Duodenal mucosa (tissue), 2 donors: Measurements from ENCODE around the gene GBP5.
"Not testable (repeated sequence)": the region's sequence is repeated elsewhere in the genome, so short reads cannot be mapped to it uniquely, and the experiment has no call there.

ENCODE experiments used
- H3K27ac ChIP-seq: one replicate; pipeline ENCODE4 v1.7.0; 2013; ENCODE audit warnings: low read depth, low read length
- H3K27me3 ChIP-seq, 2 donors: one replicate each; pipeline ENCODE4 v1.7.0; 2013; ENCODE audit warnings: low read length in 2 of 2, control low read depth in 1 of 2; ENCODE audit not compliant: insufficient read depth in 2 of 2, control insufficient read depth in 1 of 2
- H3K36me3 ChIP-seq, 2 donors: one replicate each; pipeline ENCODE4 v1.7.0; 2013; ENCODE audit warnings: low read length in 2 of 2, control low read depth in 1 of 2; ENCODE audit not compliant: insufficient read depth in 2 of 2, control insufficient read depth in 1 of 2
- H3K4me1 ChIP-seq, 2 donors: one replicate each; pipeline ENCODE4 v1.7.0; 2013; ENCODE audit warnings: low read length in 2 of 2, control low read depth in 1 of 2; ENCODE audit not compliant: insufficient read depth in 2 of 2, control insufficient read depth in 1 of 2
- H3K4me3 ChIP-seq, 2 donors: one replicate each; pipeline ENCODE4 v1.7.0; 2013; ENCODE audit warnings: low read length in 2 of 2, low read depth in 1 of 2
- H3K9ac ChIP-seq, 2 donors: one replicate each; pipeline ENCODE4 v1.7.0; 2013; ENCODE audit warnings: low read length in 2 of 2, low read depth in 1 of 2
- H3K9me3 ChIP-seq, 2 donors: one replicate each; pipeline ENCODE4 v1.7.0; 2013; ENCODE audit warnings: low read length in 2 of 2, control low read depth in 1 of 2; ENCODE audit not compliant: control insufficient read depth in 1 of 2

GBP5 gene

DNA sequence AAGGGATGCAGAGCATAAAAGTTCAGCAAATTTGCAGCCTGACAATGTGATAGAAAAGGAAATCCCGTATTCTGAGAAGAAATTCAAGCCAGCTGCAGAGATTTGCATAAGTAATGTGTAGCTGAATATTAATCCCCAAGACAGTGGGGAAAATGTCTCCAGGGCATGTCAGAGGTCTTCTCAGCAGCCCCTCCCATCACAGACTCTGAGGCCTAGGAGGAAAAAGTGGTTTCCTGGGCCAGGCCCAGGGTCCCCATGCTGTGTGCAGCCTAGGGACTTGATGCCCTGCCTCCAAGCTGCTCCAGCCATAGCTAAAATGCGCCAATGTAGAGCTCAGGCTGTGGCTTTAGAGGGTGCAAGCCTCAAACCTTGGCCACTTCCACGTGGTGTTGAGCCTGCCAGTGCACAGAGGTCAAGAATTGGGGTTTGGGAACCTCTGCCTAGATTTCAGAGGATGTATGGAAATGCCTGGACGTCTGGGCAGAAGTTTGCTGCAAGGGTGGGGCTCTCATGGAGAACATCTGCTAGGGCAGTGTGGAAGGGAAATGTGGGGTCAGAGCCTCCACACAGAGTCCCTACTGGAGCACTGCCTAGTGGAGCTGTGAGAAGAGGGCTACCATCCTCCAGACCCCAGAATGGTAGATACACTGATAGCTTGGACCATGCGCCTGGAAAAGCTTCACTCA is 11.6 kb upstream of the GBP5 start:
- H3K4me3 ChIP-seq, H3K9ac ChIP-seq, H3K36me3 ChIP-seq, H3K27ac ChIP-seq, H3K9me3 ChIP-seq, H3K27me3 ChIP-seq: not testable (repeated sequence)
- H3K4me1 ChIP-seq: peaks cover 11 to 29% of the 10 kb centered on the region in 2 donors

DNA sequence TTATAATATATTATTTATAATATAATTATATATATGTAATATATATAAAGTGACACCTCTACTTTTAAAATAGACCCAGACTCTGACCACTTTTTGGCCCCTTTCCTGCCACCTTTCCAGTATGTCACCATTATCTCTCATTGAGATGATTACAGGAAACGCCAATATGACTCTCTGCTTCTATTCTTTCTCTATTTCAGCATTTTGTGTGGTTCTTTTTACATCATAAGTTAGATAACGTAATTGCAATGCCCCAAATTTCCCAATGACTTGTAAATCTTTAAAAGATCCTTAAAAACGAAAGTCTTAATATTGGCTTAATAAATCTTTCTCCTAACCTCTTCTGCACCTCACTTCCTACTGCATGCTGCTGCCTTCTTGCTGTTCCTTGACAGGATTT is 8.1 kb upstream of the GBP5 start:
- H3K27ac ChIP-seq: no peak overlapping the region

DNA sequence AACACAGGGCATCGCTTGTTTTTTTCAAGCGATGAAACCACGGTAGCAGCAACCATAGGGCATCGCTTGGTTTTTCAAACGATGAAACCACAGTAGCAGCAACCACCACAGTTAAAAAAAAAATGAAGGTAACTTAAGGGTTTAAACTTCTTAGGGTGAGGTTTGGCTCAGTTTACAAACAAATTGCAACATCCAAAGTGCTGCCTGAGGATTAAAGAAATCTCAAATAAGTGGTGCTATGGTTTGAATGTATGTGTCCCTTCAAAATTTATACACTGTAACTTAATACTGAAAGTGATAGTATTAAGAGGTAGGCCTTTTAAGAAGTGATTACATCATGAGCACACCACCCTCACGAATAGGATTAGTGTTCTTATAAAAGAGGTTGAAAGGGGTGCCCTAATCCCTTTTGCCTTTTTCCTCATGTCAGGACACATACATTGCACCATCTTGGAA is 6.4 kb upstream of the GBP5 start:
- no peaks in the 10 kb centered on the region for H3K9me3 ChIP-seq
- H3K4me1 ChIP-seq: no peaks in the 10 kb centered on the region
- no peak overlapping the region for H3K27ac ChIP-seq
- no peaks in the 10 kb centered on the region for H3K36me3 ChIP-seq
- H3K4me3 ChIP-seq: no peak overlapping the region
- no peaks in the 10 kb centered on the region for H3K27me3 ChIP-seq
- H3K9ac ChIP-seq: no peak overlapping the region

More for the DNA sequence above, 8.1 kb upstream of the GBP5 start:
- H3K4me1 ChIP-seq: peaks cover 0 to 6% of the 10 kb centered on the region in 2 donors
- H3K9me3 ChIP-seq: no peaks in the 10 kb centered on the region
- H3K9ac ChIP-seq: no peak overlapping the region
- H3K4me3 ChIP-seq: no peak overlapping the region
- no peaks in the 10 kb centered on the region for H3K36me3 ChIP-seq
- H3K27me3 ChIP-seq: no peaks in the 10 kb centered on the region

DNA sequence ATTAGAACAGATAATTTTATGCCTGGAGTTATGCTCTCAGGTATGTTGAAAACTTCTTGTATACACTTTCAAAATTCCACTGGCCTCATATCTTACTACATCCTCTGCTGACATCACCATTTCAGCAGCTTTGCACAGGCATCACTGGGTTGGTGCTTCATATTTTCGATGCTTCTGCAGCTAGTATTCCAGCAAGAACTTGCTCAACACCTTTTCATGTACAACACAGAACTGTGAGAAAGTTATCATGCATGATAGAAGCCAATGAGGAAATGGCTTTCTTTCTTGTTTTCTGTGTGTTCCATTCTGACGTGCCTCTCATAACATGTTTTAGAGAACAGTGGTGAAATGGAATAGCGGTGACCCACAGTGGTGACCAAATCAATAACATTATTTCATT is 5.1 kb upstream of the GBP5 start:
- H3K36me3 ChIP-seq: no peaks in the 10 kb centered on the region
- no peaks in the 10 kb centered on the region for H3K27me3 ChIP-seq
- no peak overlapping the region for H3K27ac ChIP-seq
- H3K9me3 ChIP-seq: no peaks in the 10 kb centered on the region
- H3K9ac ChIP-seq: no peak overlapping the region
- H3K4me3 ChIP-seq: no peak overlapping the region
- H3K4me1 ChIP-seq: no peaks in the 10 kb centered on the region

DNA sequence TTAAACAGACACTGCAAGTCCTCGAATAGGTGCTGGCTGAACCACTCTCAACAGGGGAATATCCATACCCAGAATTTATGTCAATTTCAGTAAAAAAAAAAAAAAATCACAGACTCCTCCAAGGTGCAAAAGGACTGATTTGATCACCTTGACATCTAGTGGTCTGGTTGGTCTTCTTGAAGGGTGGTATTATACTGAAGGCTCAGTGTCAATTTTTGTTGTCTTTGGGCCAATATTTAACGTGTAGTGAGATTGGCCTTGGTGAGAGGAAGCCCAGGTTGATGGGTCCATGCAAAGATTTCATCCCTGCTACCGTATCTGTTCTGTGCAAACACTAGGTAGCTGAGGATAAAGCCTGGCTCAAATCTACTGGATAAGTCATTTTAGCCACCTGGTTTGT is 4.0 kb upstream of the GBP5 start:
- no peaks in the 10 kb centered on the region for H3K36me3 ChIP-seq
- H3K9me3 ChIP-seq: no peaks in the 10 kb centered on the region
- H3K4me1 ChIP-seq: no peaks in the 10 kb centered on the region
- H3K9ac ChIP-seq: no peak overlapping the region
- H3K27me3 ChIP-seq: no peaks in the 10 kb centered on the region
- no peak overlapping the region for H3K27ac ChIP-seq
- no peak overlapping the region for H3K4me3 ChIP-seq

DNA sequence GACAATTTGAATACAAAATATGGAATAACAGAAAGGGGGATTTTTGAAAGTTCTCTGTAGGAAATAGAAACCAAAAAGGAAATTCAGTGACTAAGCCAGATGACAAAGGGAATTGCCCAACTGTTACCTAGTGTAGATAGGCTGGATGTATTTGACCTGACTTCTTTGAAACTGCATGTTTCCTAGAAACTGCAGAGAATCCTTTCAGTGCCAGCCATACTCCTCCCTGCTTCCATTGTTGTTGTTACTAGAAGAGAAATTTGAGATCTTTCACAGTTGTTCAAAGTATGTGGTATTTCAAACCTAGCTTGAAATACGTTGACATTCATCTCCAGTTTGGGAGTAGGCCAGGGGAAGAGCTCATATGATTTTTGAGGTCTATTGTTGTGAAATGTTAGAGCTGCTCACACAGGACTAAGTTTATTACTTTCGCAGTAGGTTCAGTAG is 1.8 kb upstream of the GBP5 start:
- no peaks in the 10 kb centered on the region for H3K36me3 ChIP-seq
- H3K4me1 ChIP-seq: no peaks in the 10 kb centered on the region
- no peak overlapping the region for H3K4me3 ChIP-seq
- peak overlapping the region; percentile 11 for H3K27ac ChIP-seq
- H3K9me3 ChIP-seq: no peaks in the 10 kb centered on the region
- no peaks in the 10 kb centered on the region for H3K27me3 ChIP-seq
- no peak overlapping the region for H3K9ac ChIP-seq

DNA sequence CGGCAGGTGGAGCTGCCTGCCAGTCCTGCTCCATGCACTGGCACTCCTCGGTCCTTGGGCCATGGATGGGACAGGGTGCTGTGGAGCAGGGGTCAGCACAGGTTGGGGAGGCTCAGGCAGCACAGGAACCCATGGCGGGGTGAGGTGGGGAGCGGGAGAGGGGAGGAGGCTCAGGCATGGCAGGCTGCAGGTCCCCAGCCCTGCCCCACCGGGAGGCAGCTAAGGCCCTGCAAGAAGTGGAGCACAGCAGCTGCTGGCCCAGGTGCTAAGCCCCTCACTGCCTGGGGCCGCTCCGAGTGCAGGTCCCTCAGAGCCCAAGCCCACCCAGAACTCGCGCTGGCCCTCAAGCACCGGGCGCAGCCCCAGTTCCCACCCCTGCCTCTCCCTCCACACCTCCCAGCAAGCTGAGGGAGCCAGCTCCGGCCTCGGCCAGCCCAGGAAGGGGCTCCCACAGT is 691 bp upstream of the GBP5 start:
- Histone ChIP-seq H3K4me1 (peaks cover 0 to 3% of the 10 kb centered on the region in 2 donors), H3K9ac (no peak overlapping the region), H3K27me3 (no peaks in the 10 kb centered on the region), H3K27ac (no peak overlapping the region), H3K4me3 (no peak overlapping the region), H3K9me3 (no peaks in the 10 kb centered on the region), H3K36me3 (no peaks in the 10 kb centered on the region)

DNA sequence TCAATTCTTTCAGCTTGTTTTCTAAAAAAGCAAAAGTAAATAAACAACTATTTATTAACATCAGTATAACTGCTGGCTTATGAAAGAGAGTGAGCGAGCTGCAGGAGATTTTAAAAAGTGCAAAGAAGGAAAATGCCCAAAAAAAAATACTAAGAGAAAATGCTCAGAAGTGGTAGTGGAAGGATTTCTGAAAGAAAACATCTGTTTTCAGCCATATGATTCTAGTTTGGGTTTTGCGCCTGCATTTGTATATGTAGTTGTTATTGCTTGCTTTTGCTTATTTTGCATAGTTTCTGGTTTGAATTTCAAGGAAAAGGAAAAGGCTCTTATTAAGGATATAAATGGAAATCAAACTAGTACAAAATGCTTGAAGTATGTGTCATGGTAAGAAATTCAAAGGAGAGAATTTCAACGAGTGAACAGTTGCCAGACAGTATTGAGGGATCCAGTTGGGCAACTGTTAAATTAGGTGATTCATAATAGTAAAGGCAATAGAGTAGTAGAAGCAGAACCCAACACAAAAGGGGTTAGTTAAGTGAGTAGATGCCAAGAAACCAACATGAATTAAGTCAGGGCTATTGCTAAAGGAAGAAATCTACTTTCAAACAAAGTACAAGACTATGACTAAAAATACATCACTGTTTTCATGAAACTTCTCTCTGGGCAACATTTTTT is 1.2 kb downstream of the GBP5 start:
- peak overlapping the region; percentile 56 to 60 for H3K4me3 ChIP-seq
- peak overlapping the region; percentile 4 to 13 for H3K9ac ChIP-seq
- H3K4me1 ChIP-seq: peaks cover 0 to 3% of the 10 kb centered on the region in 2 donors
- no peaks in the 10 kb centered on the region for H3K9me3 ChIP-seq
- no peaks in the 10 kb centered on the region for H3K36me3 ChIP-seq
- no peaks in the 10 kb centered on the region for H3K27me3 ChIP-seq
- no peak overlapping the region for H3K27ac ChIP-seq

DNA sequence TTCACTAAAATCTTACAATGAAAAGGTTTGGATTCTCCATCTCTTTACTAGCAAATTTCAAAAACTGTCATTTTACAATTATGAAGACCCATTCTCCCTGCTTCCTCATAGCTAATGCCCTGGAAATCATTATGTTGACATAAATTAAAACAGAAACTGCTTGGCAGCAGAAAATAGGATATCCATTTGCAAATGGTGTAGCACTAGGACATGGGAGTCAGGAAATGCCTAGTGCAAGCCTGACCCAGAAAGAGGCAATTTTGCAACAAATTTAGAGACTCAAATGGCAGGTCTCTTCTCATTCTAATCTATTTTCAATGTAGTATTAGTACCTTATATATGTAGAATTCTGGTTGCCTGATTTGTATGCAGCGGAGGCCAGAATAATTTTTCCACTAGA is 2.2 kb downstream of the GBP5 start:
- H3K4me3 ChIP-seq: peak overlapping the region; percentile 19 to 56

DNA sequence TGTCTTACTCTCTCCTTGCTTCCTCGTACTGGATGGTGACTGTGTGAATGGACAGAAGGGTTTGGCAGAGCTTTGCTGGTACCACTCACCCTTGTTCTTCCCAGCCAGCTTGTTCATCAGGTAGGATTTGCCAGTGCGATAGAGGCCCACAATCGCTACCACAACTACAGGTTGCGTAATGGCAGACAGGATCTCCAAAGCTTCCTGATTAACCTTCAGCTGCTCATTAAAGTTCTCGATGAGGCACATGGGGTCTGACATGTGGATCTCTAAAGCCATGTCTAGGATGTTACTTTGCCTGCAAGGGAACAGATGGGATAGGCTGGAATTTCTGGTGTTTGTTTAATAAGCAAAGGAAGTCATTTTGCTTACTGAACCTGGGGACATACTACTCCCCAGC is 3.4 kb downstream of the GBP5 start:
- Histone ChIP-seq H3K9ac (no peak overlapping the region), H3K27ac (no peak overlapping the region), H3K4me1 (peaks cover 0 to 3% of the 10 kb centered on the region in 2 donors), H3K27me3 (no peaks in the 10 kb centered on the region), H3K4me3 (peak overlapping the region in 1 of 2 donors; percentile 50), H3K36me3 (peaks cover 0 to 3% of the 10 kb centered on the region in 2 donors), H3K9me3 (no peaks in the 10 kb centered on the region)

More for the DNA sequence above, 2.2 kb downstream of the GBP5 start:
- Histone ChIP-seq H3K27ac (no peak overlapping the region), H3K9ac (no peak overlapping the region), H3K9me3 (no peaks in the 10 kb centered on the region), H3K27me3 (no peaks in the 10 kb centered on the region), H3K4me1 (peaks cover 0 to 3% of the 10 kb centered on the region in 2 donors), H3K36me3 (peaks cover 0 to 3% of the 10 kb centered on the region in 2 donors)
